Right lung (tissue), 5 donors: ENCODE data around the gene CAMK1D. TPM values are rescaled to one million over a fixed set of nuclear protein-coding genes. Genes with fewer than 3 reads are reported as not detected.

ENCODE experiments used
- DNase-seq, 2 donors: peaks; one replicate each; pipeline ENCODE4 v3.0.0-alpha.2; 2013
- polyA plus RNA-seq, 5 donors: library from polyadenylated mRNA; unstranded; fragments of 120-200 nt; gene quantifications; one replicate each; pipeline versions ENCODE4 v1.2.1 to v1.2.3, GENCODE V29; 2013; ENCODE audit warnings: inconsistent platforms in 1 of 5, low replicate concordance in 1 of 5; ENCODE audit not compliant: insufficient read length in 5 of 5, insufficient read depth in 1 of 5

The CAMK1D gene
- polyA plus RNA-seq, 5 donors, result 3.6 to 5.4 (median 4.6) TPM

GRCh38 chr10:12822126-12822892 is 473.0 kb downstream of the CAMK1D start:
- DNase-seq, result no peak

- DNase-seq, result no peak
Measured at GRCh38 chr10:12822893-12823170, 473.5 kb downstream of the CAMK1D start.

- DNase-seq, result no peak
Measured at GRCh38 chr10:12823328-12823727, 474.0 kb downstream of the CAMK1D start.

GRCh38 chr10:12825260-12825849 is 476.0 kb downstream of the CAMK1D start:
- DNase-seq, result no peak

GRCh38 chr10:12826800-12827372 is 477.5 kb downstream of the CAMK1D start:
- DNase-seq, result no peak

- DNase-seq, result no peak
Measured at GRCh38 chr10:12828736-12829135, 479.4 kb downstream of the CAMK1D start.

GRCh38 chr10:12829831-12830390 is 480.6 kb downstream of the CAMK1D start:
- DNase-seq, result no peak

- DNase-seq, result no peak
Measured at GRCh38 chr10:12832096-12832495, 482.7 kb downstream of the CAMK1D start.

GRCh38 chr10:12833451-12833850 is 484.1 kb downstream of the CAMK1D start:
- no peak for DNase-seq

- DNase-seq, result no peak
Measured at GRCh38 chr10:12834116-12834665, 484.8 kb downstream of the CAMK1D start.

- DNase-seq, result no peak
Measured at GRCh38 chr10:12834721-12835120, 485.4 kb downstream of the CAMK1D start.

- no peak for DNase-seq
Measured at GRCh38 chr10:12835709-12836108, 486.4 kb downstream of the CAMK1D start.

- DNase-seq, result no peak
Measured at GRCh38 chr10:12838366-12838765, 489.0 kb downstream of the CAMK1D start.

- no peak for DNase-seq
Measured at GRCh38 chr10:12838995-12839927, 489.9 kb downstream of the CAMK1D start.

- DNase-seq, result peak in 1 of 2 donors; percentile 24
Measured at GRCh38 chr10:12839941-12840611, 490.7 kb downstream of the CAMK1D start.

- no peak for DNase-seq
Measured at GRCh38 chr10:12841426-12841825, 492.1 kb downstream of the CAMK1D start.

GRCh38 chr10:12841826-12842225 is 492.5 kb downstream of the CAMK1D start:
- peak; percentile 29 to 36 for DNase-seq

- no peak for DNase-seq
Measured at GRCh38 chr10:12842310-12842709, 493.0 kb downstream of the CAMK1D start.

- DNase-seq, result no peak
Measured at GRCh38 chr10:12843296-12843945, 494.1 kb downstream of the CAMK1D start.

GRCh38 chr10:12844811-12845483 is 495.6 kb downstream of the CAMK1D start:
- peak; percentile 24 to 25 for DNase-seq
